ENCODE measurements around the gene TBX2. TPM values are rescaled to one million over a fixed set of nuclear protein-coding genes. Genes with fewer than 3 reads are reported as not detected.

TBX2 gene
- total RNA-seq, 1 donor from 2014 or later: not detected

DNA sequence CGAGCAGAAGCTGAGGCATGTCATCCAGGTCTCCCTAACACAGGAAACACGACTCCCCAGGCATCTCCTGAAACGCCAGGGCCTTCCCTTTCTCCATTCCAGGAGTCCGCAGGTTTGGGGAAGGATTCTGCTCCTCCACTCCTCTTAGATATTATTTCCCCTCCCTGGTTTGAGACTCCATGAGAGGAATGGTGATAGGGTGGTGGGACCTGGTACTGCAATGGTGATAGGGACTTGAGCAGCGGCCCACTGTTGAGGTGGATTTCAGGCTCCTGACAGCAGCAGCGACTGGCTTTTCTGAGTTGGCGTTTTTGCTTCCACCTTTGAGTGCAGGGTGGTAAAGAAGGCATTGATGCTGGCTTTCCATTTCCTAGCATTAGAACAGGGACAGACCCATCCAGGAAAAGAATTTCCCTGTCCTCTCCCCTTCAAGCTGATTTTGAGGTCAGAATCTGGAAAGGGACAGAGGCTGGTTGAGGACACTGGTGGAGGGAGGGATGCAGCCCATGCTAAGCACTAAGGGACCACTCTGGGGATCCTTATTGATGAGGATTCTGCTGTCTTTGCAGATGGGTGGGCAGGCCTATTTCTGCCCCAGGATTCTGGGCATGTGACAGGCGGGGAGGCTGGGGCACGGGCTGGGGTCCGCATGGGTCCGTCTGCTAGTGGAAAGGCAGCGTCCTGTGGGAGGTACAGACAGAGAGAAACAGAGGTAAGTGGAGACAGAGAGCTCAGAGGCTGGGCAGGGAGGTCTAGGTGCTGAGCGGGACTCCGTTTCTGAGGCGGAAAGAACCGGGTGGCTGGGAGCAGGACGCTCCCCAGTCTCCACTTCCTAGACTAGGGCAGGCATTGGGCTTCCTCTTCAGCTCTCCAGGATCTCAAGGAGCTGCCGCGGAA is 51.2 kb downstream of the TBX2 start:
- Histone ChIP-seq H3K9me3 (ENCODE audit: low read depth) (no peaks in the 10 kb centered on the region), H3F3A (ENCODE audit: low read depth) (peaks cover 26% of the 10 kb centered on the region), H3K4me1 (peaks cover 17% of the 10 kb centered on the region), H3K4me2 (peak overlapping the region; percentile 79), H2AFZ (replicated peaks) (peak overlapping the region; percentile 75), H3K4me3 (peak overlapping the region; percentile 45), H3K79me2 (ENCODE audit: low read depth) (no peaks in the 10 kb centered on the region), H4K20me1 (ENCODE audit: low read depth) (peaks cover 48% of the 10 kb centered on the region), H3K27ac (no peak overlapping the region), H3K27me3 (peaks cover 100% of the 10 kb centered on the region), H3K36me3 (no peaks in the 10 kb centered on the region), H3K9ac (no peak overlapping the region)
- Mint-ChIP-seq H3K4me1 (peaks cover 17% of the 10 kb centered on the region), H3K27ac (no peak overlapping the region), H3K4me3 (peak overlapping the region; percentile 77), H3K9me3 (peaks cover 2% of the 10 kb centered on the region), H3K36me3 (no peaks in the 10 kb centered on the region), H3K27me3 (ENCODE audit: insufficient read depth, low read depth) (peaks cover 47% of the 10 kb centered on the region)
- TF ChIP-seq, protein P1, sequence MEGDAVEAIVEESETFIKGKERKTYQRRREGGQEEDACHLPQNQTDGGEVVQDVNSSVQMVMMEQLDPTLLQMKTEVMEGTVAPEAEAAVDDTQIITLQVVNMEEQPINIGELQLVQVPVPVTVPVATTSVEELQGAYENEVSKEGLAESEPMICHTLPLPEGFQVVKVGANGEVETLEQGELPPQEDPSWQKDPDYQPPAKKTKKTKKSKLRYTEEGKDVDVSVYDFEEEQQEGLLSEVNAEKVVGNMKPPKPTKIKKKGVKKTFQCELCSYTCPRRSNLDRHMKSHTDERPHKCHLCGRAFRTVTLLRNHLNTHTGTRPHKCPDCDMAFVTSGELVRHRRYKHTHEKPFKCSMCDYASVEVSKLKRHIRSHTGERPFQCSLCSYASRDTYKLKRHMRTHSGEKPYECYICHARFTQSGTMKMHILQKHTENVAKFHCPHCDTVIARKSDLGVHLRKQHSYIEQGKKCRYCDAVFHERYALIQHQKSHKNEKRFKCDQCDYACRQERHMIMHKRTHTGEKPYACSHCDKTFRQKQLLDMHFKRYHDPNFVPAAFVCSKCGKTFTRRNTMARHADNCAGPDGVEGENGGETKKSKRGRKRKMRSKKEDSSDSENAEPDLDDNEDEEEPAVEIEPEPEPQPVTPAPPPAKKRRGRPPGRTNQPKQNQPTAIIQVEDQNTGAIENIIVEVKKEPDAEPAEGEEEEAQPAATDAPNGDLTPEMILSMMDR (IDR thresholded peaks at IDR 0.05): peak; percentile 32
- no peak for TF ChIP-seq EZH2 (IDR thresholded peaks at IDR 0.05)
- peak; percentile 52 for DNase-seq (ENCODE audit: low spot score)

DNA sequence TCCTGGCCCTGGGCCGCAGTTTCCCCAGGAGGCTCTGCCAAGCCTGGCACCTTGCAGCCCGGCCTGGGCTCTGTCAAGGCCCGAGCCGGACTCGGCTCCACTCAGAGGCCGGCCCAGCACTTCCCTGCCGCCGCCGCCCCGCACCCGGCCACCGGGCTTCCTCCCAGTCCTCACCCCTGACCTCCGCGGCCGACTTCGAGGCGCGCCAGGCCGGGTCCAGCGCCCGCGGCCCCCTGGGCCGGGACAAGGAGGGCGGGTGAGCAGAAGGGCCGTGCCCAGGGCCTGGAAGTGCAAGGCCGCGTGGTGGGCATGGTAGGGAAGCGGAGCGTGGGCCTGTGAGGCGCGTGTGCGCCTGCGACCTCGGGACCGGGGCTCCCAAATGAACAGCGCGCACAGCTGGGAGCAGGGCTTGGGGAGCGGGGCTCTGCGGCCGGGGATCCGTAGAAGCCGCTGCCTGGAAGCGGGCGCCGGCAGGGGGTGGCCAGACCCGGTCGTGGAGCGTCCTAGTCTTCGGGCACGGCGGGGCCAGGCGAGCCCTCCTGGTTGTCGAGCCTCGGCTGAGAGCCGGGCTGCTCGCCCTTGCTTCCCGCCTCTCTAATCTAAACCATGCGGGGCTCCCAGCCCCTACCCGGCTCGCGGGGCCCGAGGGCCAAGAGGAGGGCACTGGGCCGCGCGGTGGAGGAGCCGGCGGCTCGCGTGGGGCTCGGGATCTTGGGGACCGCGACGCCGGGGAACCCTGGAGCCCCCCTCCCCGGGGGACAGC is 52.1 kb downstream of the TBX2 start:
- H3K4me1 ChIP-seq: peaks cover 17% of the 10 kb centered on the region
- peaks cover 2% of the 10 kb centered on the region for H3K9me3 Mint-ChIP-seq
- H3K36me3 Mint-ChIP-seq: no peaks in the 10 kb centered on the region
- H4K20me1 ChIP-seq (ENCODE audit: low read depth): peaks cover 56% of the 10 kb centered on the region
- H3K79me2 ChIP-seq (ENCODE audit: low read depth): no peaks in the 10 kb centered on the region
- TF ChIP-seq EZH2phosphoT487 (IDR thresholded peaks at IDR 0.05): peak; percentile 72
- TF ChIP-seq EZH2 (IDR thresholded peaks at IDR 0.05): peak; percentile 97
- TF ChIP-seq, protein P1 (IDR thresholded peaks at IDR 0.05): no peak
- H3K4me3 Mint-ChIP-seq: no peak overlapping the region
- peaks cover 26% of the 10 kb centered on the region for H3F3A ChIP-seq (ENCODE audit: low read depth)
- peak overlapping the region; percentile 75 for H2AFZ ChIP-seq (replicated peaks)
- no peaks in the 10 kb centered on the region for H3K9me3 ChIP-seq (ENCODE audit: low read depth)
- no peak overlapping the region for H3K9ac ChIP-seq
- peak overlapping the region; percentile 45 for H3K4me3 ChIP-seq
- no peak overlapping the region for H3K27ac Mint-ChIP-seq
- DNase-seq (ENCODE audit: low spot score): peak; percentile 74
- peaks cover 100% of the 10 kb centered on the region for H3K27me3 ChIP-seq
- no peaks in the 10 kb centered on the region for H3K36me3 ChIP-seq
- peak overlapping the region; percentile 79 for H3K4me2 ChIP-seq
- H3K27me3 Mint-ChIP-seq (ENCODE audit: insufficient read depth, low read depth): peaks cover 49% of the 10 kb centered on the region
- no peak overlapping the region for H3K27ac ChIP-seq
- peaks cover 17% of the 10 kb centered on the region for H3K4me1 Mint-ChIP-seq

DNA sequence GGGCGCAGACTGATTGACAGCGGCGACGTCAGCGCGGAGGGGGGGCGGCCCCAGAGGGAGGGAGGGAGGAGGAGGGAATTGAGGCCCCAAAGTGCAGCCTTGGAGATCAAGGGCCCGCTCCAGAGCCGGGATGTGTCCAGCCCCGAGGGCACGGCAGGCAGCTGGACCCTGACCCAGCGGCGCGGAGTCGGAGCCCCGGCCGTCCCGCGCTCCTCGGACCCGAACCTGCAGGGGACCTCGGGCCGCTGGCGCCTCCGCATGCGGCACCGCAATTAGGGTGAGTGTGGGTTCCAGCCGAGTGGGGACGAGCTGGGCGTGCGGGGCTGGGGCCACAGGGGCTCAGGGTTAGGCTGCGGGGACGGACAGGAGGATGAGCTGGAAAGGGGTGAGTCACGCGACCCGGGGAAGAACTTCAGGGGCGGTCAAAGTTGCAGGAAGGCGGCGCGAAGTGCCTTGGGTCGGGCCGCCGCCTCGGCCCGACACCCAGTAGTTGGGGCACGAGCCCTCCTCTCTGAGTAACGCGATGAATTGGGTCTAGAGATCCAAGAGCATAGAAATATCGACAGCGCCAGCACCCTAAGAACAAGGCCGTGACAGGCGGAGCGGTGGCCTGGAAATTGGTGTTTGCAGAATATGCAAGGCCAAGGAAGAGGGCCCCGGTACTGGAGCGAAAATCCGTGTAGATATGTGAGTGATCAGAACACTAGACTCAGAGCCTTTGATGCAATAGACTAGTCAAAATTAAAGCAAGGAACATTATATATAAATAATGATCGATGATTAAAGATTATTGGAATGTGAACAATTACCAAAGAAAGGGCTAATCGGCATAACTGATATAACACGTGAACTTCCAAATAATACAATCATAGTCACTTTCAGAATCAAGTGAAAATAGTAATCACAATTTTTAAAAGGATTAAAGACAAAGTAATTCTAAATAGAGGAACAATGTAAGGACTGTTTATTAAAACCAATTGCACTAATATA is 53.0 kb downstream of the TBX2 start, which contains the start of gene TBX4:
TSS of gene TBX4 (plus strand) at position 122 of the 990 bp plus-strand sequence. CDS start 4,069 bp downstream, outside the sequence.
- H3K27me3 Mint-ChIP-seq (ENCODE audit: insufficient read depth, low read depth): peaks cover 58% of the 10 kb centered on the region
- H3K9me3 Mint-ChIP-seq: peaks cover 2% of the 10 kb centered on the region
- TF ChIP-seq EZH2phosphoT487 (IDR thresholded peaks at IDR 0.05) (peak; percentile 99), EZH2 (IDR thresholded peaks at IDR 0.05) (peak; percentile 98)
- TF ChIP-seq, protein P1 (IDR thresholded peaks at IDR 0.05): no peak
- no peaks in the 10 kb centered on the region for H3K36me3 ChIP-seq
- H3K27ac ChIP-seq: no peak within 1 kb of the TSS
- no peaks in the 10 kb centered on the region for H3K36me3 Mint-ChIP-seq
- peak within 1 kb of the TSS; percentile 79 for H3K4me2 ChIP-seq
- H3F3A ChIP-seq (ENCODE audit: low read depth): peaks cover 26% of the 10 kb centered on the region
- peaks cover 100% of the 10 kb centered on the region for H3K27me3 ChIP-seq
- H2AFZ ChIP-seq (replicated peaks): peak within 1 kb of the TSS; percentile 75
- peaks cover 65% of the 10 kb centered on the region for H4K20me1 ChIP-seq (ENCODE audit: low read depth)
- H3K4me3 Mint-ChIP-seq: peak within 1 kb of the TSS; percentile 78
- DNase-seq (ENCODE audit: low spot score): peak; percentile 65
- no peak within 1 kb of the TSS for H3K27ac Mint-ChIP-seq
- no peak within 1 kb of the TSS for H3K9ac ChIP-seq
- H3K79me2 ChIP-seq (ENCODE audit: low read depth): no peaks in the 10 kb centered on the region
- peaks cover 21% of the 10 kb centered on the region for H3K4me1 Mint-ChIP-seq
- H3K4me3 ChIP-seq: peak within 1 kb of the TSS; percentile 45
- H3K9me3 ChIP-seq (ENCODE audit: low read depth): no peaks in the 10 kb centered on the region
- H3K4me1 ChIP-seq: peaks cover 17% of the 10 kb centered on the region
